ENCODE data around the gene ALX3.

ALX3 gene

GRCh38 chr1:110065841-110066240, 4.6 kb downstream of the ALX3 start:
- no peak for DNase-seq

- DNase-seq: no peak
These were observed 5.7 kb downstream of the ALX3 start for GRCh38 chr1:110064576-110065337.

GRCh38 chr1:110063781-110064180, 6.7 kb downstream of the ALX3 start:
- no peak for DNase-seq

- DNase-seq: no peak
These were observed 7.9 kb downstream of the ALX3 start for GRCh38 chr1:110062612-110063011.

DNA sequence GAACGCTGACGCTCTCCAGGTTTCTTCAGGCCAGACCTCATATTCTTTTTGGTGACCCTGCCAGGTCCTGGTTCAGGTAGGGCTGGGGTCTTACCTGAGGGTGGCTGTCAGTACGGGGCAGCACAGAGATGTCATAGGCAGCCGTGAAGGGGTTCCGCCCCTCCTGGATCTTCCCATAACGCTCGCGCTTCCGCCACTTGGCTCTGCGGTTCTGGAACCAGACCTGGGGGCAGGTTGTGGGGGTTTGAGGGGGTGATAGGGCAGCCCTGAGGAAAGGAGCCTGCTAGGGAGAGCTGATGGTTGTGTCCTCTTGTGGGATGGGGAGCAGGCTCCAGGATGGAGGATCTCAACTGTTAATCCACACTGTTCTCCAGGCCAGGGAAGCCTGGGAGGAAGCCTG, 9.1 kb downstream of the ALX3 start:
- DNase-seq: no peak

GRCh38 chr1:110060662-110061060, 9.8 kb downstream of the ALX3 start:
- DNase-seq: no peak

- DNase-seq: no peak
These were observed 10.3 kb downstream of the ALX3 start for GRCh38 chr1:110060034-110060661.

GRCh38 chr1:110059133-110059863, 11.2 kb downstream of the ALX3 start:
- DNase-seq: no peak

DNA sequence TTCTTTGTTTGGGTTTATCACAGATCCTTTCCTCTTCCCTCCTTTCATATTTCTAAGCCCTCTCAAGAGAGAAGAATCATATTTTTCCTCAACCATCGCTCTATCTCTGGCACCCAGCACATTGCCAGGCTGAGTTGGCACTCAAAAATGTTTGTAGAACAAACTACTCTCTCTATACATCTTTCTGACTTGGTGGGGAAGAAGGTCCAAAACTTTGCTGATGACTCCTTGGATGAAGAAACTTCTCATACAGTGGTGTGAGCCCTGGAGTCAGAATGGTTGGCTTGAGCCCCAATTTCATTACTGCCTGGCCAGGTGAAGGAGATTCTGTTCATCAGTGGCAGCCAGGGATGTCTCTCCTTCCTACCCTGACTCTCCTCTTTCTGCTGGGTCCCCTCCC, 11.9 kb downstream of the ALX3 start:
- no peak for DNase-seq

DNA sequence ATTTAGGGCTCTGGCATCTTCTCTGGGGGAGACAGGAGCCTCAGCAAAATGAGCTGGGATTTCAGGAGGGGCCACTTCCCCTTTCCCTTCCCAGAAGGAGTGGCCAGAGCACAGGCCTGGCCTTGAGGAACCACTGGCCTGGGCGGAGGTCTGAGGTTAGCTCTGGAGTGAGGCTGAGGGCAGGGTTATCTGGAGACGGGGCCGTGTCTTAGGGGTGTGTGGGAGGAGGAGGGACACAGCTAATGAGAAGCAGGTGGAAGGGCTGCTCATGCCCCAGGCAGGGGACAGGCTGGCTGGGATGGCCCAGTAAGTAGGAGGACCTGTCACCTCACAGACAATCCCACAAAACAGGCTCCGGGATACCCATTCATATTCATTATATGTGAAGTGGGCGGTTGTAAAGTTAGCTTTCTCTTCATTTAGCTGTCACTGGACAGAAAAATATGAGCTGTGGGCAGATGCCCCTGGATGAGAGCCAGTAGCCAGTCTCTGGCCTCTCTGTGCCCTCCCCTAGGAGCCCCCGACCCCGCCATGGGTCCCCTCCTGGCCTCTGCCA, 12.4 kb downstream of the ALX3 start:
- no peak for DNase-seq

DNA sequence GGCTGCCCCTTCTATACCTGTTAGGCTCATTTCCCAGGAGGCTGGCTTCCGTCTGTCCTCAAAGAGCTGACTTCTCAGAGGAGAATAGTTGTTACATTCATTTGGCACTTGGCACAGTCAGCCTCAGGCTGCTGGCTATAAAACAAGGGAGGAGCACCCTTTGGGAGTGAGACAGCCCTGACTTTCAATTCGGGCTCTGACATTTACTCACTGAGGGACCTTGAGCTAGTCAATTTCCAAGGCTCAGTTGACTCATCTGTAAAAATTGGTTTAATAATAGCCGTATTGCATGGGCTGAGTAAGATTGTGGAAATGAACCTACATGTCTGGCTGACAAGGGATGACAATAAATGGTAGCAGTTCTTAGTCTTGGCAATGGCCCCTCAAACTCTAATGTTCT, 13.7 kb downstream of the ALX3 start:
- DNase-seq: no peak

- no peak for DNase-seq
These were observed 14.2 kb downstream of the ALX3 start for GRCh38 chr1:110056285-110056683.

DNA sequence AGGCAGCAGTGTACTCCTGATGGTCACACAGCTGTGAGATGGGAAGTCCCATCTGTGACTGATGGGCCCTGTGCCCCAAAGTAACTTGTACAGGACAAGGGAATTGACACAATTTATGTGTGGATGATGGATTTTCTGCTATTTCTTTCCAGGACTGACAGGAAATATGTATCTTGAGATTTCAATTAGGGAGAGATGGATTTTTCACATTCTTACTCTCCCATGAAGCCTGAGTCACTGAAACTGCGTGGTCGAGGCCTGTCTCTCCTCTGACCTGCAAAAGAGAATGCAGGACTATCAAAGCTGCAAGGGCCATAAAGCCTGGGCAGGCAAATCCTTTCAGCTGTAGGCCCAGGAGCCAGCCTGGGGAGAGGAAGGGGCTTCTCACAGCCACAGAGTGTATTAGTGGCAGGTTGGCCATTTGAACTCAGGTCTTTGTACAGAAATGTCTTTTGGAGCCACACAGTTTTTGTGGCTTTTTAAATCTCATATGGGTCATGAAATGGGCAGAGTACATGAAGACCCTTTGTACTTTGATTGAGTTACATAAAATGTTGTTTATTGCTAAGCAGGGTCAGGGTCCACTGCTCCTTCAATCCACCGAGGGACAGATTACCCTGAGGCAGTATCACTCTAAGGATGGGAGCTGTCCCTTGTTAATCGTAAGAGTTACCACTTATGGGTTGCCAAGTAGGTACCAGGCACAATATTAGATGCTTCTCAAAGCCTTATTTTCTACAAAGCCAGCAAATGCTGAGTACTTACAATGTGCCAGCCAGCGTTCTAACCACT, 14.8 kb downstream of the ALX3 start:
- DNase-seq: no peak

DNA sequence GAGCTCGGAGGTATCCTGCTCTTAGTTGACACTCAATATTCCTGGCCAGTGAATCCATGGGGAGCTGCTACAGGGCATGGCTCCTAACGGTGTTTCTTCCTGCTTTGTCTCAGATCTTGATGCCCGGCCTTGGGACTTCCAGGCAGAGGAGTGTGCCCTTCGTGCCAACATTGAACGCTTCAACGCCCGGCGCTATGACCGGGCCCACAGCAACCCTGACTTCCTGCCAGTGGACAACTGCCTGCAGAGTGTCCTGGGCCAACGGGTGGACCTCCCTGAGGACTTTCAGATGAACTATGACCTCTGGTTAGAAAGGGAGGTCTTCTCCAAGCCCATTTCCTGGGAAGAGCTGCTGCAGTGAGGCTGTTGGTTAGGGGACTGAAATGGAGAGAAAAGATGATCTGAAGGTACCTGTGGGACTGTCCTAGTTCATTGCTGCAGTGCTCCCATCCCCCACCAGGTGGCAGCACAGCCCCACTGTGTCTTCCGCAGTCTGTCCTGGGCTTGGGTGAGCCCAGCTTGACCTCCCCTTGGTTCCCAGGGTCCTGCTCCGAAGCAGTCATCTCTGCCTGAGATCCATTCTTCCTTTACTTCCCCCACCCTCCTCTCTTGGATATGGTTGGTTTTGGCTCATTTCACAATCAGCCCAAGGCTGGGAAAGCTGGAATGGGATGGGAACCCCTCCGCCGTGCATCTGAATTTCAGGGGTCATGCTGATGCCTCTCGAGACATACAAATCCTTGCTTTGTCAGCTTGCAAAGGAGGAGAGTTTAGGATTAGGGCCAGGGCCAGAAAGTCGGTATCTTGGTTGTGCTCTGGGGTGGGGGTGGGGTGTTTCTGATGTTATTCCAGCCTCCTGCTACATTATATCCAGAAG, 16.7 kb downstream of the ALX3 start:
- DNase-seq: no peak

GRCh38 chr1:110051262-110051648, 19.2 kb downstream of the ALX3 start:
- no peak for DNase-seq

- DNase-seq: no peak
These were observed 19.7 kb downstream of the ALX3 start for GRCh38 chr1:110050602-110051261.

- no peak for DNase-seq
These were observed 20.5 kb downstream of the ALX3 start for GRCh38 chr1:110049801-110050601.

GRCh38 chr1:110048923-110049601, 21.4 kb downstream of the ALX3 start:
- no peak for DNase-seq

DNA sequence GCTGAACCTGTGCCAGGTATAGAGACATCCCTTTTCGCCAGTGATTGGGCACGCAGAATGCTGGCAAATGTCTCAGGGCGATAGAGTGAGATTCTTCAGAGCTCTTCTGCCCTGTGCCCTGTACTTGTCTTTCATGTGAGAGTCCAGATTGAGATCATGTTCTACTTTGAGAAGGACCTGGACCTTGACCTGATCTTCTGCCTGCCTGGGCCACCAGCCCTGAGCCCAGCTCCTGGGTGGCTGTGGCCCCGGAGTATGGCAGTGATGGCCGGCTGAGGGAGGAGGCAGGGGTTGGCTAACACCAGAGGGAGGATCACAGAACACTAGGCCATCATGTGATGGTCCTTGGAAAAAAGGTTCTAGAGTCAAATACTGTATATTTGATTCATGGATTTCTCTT, 22.2 kb downstream of the ALX3 start:
- DNase-seq: no peak

All from right kidney (tissue), 1 donor.